ENCODE data around the gene CDH13.

DNA sequence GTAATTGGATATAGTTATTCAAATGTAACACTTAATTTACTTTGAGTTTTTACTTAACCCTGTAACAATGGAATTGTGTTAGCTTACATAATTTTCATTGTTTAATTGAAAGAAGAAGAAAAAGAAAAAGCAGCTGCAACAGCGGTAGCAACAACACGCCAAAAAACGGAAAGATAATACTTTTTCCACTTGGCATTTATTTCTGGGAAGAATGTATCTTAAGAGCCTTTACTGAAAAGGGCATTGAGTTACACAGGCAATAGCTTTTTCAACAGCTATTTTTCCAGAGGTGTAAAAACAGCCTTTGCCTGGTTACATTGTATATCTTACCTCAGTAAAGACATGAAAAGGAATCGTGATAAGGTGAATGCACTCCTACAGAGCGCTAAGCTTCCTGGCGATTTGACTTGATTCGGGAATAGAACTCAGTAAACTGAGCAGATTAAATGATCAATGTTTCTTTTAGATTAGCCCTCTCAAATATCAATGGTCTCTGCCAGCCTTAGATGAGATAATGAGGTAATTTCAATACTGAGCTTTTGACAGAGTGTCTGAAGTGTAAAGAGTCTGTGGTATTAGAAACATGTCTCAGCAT, 311.3 kb downstream of the CDH13 start:
- TF ChIP-seq, protein P1, sequence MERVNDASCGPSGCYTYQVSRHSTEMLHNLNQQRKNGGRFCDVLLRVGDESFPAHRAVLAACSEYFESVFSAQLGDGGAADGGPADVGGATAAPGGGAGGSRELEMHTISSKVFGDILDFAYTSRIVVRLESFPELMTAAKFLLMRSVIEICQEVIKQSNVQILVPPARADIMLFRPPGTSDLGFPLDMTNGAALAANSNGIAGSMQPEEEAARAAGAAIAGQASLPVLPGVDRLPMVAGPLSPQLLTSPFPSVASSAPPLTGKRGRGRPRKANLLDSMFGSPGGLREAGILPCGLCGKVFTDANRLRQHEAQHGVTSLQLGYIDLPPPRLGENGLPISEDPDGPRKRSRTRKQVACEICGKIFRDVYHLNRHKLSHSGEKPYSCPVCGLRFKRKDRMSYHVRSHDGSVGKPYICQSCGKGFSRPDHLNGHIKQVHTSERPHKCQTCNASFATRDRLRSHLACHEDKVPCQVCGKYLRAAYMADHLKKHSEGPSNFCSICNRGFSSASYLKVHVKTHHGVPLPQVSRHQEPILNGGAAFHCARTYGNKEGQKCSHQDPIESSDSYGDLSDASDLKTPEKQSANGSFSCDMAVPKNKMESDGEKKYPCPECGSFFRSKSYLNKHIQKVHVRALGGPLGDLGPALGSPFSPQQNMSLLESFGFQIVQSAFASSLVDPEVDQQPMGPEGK (tag by site-specific recombination; IDR thresholded peaks at IDR 0.05): no peak
- TF ChIP-seq ZNF747 (tag by site-specific recombination; IDR thresholded peaks at IDR 0.05) (no peak), ZNF571 (tag by site-specific recombination; IDR thresholded peaks at IDR 0.05) (no peak), PRDM1 (tag by site-specific recombination; IDR thresholded peaks at IDR 0.05) (no peak), MZF1 (tag by site-specific recombination; IDR thresholded peaks at IDR 0.05; ENCODE audit: borderline replicate concordance) (no peak)
- TF ChIP-seq, protein P2, sequence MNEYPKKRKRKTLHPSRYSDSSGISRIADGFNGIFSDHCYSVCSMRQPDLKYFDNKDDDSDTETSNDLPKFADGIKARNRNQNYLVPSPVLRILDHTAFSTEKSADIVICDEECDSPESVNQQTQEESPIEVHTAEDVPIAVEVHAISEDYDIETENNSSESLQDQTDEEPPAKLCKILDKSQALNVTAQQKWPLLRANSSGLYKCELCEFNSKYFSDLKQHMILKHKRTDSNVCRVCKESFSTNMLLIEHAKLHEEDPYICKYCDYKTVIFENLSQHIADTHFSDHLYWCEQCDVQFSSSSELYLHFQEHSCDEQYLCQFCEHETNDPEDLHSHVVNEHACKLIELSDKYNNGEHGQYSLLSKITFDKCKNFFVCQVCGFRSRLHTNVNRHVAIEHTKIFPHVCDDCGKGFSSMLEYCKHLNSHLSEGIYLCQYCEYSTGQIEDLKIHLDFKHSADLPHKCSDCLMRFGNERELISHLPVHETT (tag by site-specific recombination; IDR thresholded peaks at IDR 0.05): no peak
- TF ChIP-seq, protein P3, sequence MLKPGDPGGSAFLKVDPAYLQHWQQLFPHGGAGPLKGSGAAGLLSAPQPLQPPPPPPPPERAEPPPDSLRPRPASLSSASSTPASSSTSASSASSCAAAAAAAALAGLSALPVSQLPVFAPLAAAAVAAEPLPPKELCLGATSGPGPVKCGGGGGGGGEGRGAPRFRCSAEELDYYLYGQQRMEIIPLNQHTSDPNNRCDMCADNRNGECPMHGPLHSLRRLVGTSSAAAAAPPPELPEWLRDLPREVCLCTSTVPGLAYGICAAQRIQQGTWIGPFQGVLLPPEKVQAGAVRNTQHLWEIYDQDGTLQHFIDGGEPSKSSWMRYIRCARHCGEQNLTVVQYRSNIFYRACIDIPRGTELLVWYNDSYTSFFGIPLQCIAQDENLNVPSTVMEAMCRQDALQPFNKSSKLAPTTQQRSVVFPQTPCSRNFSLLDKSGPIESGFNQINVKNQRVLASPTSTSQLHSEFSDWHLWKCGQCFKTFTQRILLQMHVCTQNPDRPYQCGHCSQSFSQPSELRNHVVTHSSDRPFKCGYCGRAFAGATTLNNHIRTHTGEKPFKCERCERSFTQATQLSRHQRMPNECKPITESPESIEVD (tag by site-specific recombination; IDR thresholded peaks at IDR 0.05): no peak

Data from HEK293 (cell line).